Fibroblast of upper back skin (primary cell): ENCODE measurements around the gene PEX26.
"Not testable (repeated sequence)": the region's sequence is repeated elsewhere in the genome, so short reads cannot be mapped to it uniquely, and the experiment has no call there.

Source experiments
- DNase-seq: peaks from one replicate; pipeline ENCODE4 v3.0.0-alpha.2; 2013

The PEX26 gene

DNA sequence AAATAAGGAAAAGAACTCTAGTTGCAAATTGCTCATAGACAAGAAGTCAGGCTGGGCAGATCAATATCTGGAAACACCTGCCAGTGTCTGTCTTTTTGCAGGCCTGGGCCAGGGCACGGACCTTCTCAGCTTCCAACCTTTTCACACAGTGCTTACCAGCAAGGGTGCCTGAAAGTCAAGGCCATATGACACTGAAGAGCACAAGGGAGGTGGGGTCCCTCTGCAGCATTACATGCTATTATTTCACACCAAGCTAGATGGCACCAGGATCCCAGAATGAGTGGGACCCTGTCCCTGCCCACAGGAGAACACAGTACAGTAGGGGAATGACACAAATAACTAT, 5.9 kb upstream of the PEX26 start:
- DNase-seq, result no peak

DNA sequence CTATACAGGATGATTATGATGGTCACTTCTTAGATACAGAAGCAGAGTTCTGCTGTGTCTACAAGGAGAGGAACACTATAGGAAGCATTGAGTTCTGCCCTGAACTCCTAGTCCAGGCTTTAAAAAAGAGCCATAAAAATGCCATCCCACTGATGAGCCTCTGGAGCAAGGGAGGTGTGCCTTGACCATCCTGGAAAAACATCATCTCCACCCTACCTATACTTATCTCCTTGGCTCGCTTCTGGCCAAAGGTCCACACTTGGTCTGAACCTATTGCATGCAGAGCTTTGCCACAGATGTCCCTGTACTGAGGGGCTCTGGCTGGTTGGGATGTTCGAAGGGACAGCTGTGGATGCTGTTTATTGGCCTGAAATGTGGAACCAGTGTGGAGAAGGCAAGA, 4.3 kb upstream of the PEX26 start:
- DNase-seq, result no peak

DNA sequence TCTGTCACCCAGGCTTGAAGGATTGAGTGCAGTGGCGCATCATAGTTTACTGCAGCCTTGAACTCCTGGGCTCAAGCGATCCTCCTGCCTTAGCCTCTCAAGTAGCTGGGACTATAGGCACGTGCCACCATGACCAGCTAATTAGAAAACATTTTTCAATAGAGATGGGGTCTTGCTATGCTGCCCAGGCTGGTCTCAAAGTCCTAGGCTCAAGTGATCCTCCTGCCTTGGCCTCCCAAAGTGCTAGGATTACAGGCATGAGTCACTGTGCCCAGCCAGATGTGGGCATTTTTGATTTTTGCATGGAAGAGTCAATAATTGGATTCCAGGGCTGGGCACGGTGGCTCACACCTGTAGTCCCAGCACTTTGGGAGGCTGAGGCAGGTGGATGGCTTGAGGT, 3.9 kb upstream of the PEX26 start:
- not testable (repeated sequence) for DNase-seq

DNA sequence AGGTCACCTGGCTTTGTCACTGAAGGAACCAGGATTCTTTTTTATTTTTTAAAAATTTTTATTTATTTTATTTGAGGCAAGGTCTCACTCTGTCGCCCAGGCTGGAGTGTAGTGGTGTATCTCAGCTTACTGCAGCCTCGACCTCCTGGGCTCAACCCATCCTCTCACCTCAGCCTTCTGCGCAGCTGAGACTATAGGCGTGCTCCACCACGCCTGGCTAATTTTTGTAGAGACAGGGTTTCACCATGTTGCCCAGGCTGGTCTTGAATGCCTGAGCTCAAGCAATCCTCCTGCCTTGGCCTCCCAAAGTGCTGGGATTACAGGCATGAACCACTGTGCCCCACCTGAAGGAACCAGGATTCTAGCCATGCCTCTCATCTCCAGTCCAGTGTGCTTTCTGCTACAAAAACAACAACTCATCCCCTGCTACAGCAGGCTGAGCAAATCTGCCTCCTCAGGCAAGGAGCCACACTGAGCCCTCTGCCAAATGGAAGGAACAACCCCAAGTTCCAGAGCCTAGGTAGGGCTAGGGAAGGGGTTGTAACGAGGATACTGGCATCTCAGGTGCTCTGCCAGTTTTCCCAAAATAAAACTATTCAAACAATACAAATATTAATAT, 2.6 kb upstream of the PEX26 start:
- DNase-seq, result no peak

DNA sequence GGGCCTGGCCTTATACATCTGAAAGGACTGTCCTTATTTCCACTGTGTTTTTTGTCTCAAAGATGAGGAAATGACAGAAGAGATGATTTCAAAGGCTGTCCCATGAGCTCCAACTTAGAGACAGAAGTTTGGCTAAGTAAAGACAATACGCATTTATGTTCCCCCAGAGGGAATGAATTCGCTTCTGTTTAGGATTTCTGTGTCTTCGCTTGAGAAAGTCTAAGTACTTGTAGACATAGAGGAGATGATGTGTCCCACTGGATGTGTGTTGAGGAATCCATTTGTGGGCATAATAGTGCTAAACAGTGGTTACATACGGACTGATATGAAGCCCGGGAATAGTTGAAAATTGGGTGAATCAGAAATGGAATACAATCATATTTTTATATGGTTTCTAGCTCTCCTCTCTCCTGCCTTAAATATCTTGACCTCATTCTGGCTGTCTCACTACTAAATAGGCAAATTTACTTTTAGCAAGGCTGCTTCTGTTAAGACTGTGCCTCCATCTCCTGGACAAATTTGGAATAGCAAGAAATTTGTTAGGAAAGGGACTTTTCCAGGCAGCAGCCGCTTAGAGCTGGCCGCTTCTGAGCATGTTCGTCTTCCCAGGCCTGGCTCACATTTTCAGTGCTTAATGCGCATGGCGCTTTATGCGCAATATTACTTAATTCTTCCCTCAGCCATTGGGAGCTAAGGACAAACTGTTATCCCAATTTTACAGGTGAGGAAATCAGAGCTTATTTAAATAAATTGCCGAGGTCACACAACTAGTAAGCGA, 1.9 kb upstream of the PEX26 start:
- peak; percentile 88 for DNase-seq

DNA sequence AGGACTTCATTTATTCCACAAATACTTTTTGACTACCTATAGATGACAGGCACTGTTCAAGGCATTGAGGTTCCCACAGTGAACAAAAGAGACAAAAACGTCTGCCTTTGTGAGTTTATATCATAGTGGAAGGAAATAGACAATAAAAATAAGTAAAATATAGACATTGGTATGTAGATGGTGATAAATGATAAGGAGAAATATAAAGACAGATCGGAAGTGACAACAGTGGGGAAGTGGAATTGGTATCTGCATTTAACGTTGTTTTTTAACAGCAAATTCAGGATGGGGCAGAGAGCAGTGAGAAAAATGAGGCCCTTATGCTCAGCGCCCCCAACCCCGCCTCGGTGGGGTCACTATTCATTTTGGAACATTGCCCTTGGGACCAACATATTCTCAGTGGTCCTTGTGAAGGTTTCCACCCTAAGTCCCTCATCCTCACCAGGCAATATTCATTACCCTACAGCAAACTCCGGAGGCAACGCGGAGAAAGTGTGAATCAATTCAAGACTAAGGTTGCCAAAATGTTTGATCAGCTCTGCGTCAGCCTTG, 627 bp upstream of the PEX26 start:
- DNase-seq, result no peak

DNA sequence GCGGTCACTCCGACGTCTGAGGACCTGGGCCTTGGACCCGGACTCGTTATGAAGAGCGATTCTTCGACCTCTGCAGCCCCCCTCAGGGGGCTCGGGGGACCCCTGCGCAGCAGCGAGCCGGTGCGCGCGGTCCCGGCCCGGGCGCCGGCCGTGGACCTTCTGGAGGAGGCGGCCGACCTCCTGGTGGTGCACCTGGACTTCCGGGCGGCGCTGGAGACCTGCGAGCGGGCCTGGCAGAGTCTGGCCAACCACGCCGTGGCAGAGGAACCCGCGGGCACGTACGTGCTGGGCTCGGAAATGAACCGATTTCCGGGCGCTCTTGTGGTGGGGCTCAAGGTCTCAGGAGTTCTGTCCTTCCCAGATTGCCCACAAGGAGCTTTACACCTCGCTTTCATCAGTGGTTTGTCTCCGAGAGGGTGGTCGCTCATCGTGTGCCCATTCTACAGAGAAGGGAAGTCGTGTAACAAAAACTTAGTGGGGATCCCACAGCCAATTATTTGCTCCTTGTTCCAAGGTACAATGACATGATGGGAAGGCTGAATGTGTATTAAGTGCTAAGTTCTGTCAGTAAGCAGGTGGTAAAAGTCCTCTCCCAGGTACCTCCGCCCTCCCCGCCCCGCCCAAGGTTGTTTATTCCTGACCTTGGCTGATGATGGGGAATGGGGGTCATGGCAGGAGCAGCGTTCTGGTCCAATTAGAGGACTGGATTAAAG, 695 bp downstream of the PEX26 start:
- peak; percentile 11 for DNase-seq

DNA sequence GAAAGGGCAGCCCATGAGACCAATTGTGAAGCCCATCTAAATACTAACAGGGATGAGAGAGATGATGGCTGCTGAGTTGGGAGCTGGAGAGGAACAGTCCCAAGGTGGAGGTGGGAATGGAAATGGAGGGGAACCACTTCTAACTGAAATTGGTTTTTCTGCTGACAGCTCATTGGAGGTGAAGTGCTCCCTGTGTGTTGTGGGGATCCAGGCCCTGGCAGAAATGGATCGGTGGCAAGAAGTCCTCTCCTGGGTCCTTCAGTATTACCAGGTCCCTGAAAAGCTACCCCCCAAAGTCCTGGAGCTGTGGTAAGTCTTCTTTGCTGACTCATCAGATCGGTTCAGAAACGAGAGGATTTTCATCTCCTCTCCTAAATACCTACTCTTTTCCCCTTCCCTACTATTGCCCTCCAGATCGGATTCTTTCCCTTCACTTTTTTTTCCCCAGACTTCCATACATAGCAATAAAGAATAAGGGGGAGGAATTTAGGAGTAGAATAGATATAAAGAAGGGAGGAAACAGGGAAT, 2.0 kb downstream of the PEX26 start:
- DNase-seq, result no peak

DNA sequence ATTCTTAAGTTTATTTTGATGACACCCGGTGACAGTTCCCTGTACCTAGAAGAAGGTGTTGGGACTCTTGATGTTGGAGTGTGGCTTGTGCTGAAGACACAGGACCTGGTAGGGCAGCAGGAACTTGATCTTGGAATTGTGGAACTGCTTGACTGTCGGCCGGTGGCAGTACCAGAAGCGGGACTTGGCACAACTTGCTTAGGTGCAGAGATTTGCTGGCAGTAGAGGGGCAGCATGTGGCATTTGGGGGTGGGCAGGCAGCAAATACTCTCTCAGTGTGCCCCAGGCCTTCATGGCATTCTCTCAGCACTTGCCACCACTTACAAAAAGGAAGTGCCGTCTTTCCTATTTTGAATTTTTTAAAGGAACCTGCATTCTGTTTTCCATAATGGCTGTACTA, 3.6 kb downstream of the PEX26 start:
- no peak for DNase-seq

DNA sequence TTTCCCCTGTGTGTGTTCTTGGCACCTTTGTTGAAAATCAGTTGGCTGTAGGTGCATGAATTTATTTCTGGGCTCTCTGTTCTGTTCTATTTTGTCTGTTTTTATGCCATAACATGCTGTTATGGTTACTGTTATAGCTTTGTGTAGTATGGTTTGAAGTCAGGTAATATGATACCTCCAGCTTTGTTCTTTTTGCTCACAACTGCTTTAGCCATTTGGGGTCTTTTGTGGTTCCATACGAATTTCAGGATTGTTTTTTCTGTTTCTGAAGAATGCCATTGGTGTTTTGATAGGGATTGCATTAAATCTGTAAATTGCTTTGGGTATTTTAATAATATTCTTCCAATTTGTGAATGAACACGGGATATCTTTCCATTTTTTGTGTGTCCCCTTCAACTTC, 4.7 kb downstream of the PEX26 start:
- no peak for DNase-seq

DNA sequence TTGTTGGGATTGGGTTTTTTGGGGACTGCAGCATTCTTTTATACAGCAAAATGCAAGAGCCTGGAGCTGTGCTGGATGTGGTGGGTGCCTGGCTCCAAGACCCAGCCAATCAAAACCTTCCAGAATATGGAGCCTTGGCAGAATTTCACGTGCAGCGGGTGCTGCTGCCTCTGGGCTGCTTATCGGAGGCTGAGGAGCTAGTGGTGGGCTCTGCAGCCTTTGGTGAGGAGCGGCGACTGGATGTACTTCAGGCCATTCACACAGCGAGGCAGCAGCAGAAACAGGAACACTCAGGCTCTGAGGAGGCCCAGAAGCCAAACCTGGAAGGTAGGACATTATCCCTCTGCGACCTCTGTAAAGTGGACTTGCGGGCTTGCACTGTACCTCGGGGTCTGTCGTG, 5.6 kb downstream of the PEX26 start:
- DNase-seq, result no peak

DNA sequence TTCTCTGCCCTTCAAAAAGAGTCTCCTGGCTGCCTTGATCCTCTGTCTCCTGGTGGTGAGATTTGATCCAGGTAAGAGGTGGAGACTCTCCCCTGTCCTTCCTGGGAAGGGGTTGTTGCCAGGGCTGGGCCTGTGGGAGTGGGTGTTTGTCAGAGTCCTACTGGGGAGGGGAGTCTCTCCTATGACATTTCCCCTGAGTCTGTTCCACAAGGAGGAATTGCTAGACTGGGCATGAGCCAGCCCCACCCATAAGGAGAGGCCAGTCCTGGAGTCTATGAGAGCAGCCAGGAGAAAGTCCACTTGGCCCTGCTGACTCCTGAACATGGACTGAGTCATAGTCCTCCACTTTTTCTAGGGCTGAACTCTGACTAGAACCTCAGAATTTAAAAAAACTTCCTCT, 7.4 kb downstream of the PEX26 start:
- no peak for DNase-seq

DNA sequence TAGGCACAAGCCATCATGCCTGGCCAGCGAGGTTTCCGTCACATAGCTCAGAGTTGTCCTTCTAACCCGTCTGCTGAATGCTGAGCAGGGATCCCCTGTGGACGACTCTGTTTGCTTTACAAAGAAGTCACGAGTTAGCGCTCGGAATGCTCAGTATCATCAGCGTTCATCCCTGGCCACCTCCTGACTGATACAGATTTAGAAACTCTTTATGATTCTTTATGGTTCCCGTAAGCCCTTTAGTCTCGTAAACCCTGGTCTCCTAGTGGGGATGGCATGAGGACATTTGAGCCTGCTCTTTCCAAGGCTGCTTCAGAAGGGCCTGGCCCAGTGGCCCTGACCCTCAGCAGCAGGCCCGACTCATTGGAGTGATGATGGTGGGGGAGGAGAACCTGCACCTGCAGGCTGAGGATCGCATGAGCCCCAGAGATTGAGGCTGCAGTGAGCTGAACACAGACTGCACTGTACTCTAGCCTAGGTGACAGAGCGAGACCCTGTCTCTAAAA, 9.6 kb downstream of the PEX26 start:
- DNase-seq, result no peak

DNA sequence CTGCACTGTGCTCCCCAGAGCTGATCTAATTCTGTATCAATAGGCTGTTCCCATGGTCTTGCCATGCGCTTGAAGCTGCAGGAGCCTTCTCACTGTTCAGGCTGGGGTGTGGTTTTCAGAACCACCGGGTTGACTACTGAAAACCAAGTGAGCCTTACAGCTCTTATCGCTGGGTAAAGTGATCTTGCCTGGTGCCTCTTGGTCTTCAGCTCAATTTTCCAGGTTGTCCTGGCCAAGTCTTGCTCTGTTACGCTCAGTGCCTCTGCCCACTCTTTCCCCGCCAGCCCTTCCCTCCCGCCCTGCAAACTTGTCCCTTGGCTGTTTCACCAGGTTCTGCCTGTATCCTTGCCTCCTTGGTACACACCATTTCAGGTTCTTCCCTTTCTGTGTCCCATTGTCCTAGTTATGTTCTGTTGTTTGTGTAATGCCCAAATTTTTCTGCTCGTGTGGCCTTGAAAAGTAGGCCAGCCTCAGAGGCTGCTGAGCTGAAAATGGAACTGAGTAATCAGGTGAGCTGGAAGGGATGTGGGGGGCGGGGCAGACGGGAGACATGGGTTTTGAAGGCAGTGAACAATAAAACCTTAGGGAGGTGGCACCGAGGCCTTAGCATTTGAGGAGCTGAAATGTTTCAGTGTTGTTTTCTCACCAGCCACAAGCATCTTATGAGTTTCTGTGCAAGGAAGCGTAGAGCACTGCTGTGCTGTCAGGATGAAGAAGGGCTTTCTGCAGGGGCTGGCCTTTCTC, 11.2 kb downstream of the PEX26 start:
- DNase-seq, result no peak

DNA sequence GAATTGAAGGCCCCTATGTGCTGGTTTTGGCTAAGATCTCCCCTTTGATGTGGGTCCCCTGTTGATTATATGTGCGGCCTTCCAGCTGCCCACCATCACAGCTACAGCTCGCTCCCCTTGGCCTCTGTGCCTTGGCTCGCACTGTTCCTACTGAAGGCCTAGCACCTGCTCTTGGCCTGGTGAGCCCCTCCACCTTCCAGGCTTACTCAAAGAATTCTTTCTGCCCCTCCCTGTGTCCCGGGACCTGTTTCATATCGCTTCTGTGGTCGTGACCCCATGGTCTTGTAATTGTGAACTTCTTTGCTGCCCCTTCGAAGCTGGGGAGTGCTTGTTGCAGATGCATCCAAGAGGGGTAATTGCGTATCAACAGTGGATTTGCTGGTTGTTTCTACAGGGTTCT, 12.5 kb downstream of the PEX26 start:
- DNase-seq, result no peak

DNA sequence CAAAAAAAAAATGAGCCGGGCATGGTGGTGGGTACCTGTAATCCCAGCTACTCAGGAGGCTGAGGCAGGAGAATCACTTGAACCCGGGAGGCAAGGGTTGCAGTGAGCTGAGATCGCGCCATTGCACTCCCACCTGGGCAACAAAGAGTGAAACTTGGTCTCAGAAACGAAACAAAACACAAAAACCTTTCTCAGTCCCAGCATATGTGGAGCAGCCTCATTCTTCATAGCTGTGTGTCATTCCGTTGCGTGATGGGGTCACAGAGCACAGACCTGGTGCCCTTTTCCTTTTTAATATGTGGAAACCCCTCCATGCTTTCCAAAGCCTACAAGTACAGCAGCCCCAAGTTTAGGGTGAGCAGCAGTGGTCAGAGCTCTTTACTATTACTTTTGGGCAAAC, 13.7 kb downstream of the PEX26 start:
- DNase-seq, result no peak

DNA sequence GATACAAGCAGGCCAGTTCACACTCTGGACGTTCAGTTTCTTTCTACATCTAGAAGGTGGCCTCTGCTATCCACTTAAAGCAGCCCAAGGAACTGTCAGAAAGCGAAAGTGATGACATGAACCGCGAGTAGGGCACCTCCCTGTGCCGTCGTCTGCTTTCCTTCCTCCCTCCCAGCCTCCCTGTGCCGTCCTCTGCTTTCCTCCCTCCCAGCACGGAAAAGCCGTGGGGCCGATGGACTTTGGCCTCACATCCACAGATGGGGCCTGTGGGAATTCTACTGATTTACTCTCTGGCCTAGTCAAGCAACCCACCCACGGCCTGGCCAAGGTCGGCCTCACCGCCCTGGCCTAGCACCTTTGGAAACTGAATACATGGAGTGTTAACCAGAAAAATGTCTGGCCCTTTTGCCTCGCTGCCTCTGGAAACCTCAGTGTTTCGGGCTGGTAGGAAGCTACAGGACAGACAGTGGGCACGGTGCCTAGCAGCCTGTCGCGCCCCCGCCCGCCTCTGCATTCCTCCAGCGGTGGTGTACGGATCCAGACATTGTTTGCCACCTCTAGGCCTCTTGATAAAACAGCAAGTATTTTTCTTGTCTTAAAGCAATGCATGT, 14.2 kb downstream of the PEX26 start:
- DNase-seq, result peak; percentile 27

DNA sequence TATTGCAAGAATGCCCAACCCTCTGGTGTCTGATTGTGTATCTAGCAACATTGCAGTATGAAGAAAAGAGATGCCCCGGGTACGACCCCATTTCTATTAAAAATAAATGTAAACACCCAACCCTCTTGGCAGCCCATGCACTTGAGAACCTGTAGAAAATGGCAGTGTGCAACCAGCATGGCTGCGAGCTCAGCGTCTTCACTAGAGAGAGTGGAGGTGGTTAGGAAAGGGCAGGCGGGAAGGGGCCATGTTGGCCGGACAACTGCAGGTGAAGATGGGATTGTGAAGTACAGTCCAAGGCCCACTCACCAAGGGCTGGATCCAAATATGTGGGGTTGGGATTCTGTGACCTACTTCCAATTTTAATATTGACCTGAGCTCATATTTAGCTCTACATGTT, 15.9 kb downstream of the PEX26 start:
- DNase-seq, result no peak

DNA sequence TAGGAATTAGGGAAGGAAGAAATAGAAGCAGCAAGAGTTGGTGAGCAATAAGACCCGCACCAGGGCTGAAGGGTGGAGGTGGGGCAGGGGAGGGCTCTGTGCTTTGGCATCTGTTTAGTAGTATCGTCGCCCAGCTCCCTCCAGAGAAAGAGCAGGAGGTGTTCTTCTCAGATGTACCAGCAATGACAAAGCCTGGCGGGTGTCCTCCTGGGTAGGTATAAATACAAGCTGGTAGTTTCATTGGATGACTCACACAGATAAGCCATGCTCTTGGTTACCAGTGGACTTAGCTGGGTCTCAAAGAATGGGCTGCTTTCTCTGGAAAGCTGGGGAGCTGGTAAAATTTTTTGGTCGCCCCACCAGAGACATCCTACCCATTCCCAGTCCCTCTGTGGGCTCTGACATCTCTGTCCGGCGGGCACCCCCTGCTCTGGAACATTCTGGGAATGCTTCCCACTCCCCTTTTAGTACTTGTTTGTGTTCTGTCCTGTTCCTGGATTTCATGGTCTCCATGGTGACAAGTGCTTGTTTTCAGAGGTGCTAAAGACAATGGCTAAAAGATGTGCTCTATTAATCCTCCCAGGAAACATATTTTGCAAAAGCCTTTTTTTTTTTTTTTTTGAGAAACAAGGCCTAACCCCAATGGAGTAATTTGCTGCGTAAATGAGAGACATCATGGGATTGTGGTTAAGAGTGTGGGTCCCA, 17.5 kb downstream of the PEX26 start:
- DNase-seq, result no peak

DNA sequence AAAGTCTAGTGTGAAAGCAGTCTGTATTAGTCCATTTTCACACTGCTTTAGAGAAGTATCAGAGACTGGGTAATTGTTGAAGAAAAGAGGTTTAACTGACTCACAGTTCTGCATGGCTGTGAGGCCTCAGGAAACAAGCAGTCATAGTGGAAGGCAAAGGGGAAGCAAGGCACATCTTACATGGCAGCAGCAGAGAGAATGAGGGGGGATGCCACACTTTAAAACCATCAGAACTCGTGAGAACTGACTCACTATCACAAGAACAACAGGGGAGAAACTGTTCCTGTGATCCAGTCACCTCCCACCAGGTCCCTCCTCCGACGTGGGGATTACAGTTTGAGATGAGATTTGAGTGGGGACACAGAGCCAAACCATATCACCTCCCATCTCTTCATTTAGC, 19.0 kb downstream of the PEX26 start:
- no peak for DNase-seq

DNA sequence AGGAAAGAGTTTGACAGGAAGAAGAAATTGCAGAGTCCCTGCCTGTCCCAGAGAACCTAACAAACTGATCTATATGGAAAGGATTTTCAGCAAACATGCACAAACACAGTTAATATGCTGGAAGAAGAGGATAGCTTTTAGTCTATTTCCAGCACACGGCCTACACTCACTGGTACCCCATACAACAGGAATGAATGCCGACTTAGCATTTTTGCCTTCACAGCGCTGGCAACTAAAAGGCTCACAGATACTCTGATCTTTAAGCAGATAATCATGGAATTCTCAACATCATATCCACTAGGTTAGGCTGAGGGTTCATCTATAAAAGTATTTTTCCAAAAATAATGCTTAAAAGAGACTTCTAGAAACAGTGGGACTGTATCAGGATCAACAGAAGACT, 23.0 kb downstream of the PEX26 start:
- no peak for DNase-seq

DNA sequence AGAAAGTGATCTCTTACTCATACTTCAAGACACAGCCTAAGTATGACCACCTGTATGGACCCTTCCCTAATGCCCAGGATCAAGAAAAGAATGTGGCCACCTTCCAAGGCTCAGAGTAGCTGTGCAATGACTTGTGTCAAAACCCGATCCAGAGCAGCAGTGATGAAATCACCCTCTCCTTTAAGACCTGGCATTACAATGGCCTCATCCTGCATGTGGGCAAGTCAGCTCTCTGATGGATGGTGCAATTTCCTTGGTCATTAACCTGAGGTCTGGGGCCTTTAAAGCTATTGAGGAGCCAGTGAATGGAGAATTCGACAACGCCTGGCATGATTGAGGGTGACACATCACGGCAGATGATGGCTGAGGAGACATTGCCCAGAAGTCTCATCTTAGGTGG, 23.7 kb downstream of the PEX26 start:
- DNase-seq, result no peak
